OCI-M2 (cell line): ENCODE data around the gene TMEM208.

Source experiments
- DNase-seq: peaks from one replicate; lab custom pipeline; 2025; ENCODE audit not compliant: unreplicated experiment; lab: John Stamatoyannopoulos, UW

The TMEM208 gene

GRCh38 chr16:67234180-67234597 is 7.3 kb downstream of the TMEM208 start:
- DNase-seq, result no peak

GRCh38 chr16:67235816-67236562 is 9.1 kb downstream of the TMEM208 start:
- DNase-seq, result no peak

DNA sequence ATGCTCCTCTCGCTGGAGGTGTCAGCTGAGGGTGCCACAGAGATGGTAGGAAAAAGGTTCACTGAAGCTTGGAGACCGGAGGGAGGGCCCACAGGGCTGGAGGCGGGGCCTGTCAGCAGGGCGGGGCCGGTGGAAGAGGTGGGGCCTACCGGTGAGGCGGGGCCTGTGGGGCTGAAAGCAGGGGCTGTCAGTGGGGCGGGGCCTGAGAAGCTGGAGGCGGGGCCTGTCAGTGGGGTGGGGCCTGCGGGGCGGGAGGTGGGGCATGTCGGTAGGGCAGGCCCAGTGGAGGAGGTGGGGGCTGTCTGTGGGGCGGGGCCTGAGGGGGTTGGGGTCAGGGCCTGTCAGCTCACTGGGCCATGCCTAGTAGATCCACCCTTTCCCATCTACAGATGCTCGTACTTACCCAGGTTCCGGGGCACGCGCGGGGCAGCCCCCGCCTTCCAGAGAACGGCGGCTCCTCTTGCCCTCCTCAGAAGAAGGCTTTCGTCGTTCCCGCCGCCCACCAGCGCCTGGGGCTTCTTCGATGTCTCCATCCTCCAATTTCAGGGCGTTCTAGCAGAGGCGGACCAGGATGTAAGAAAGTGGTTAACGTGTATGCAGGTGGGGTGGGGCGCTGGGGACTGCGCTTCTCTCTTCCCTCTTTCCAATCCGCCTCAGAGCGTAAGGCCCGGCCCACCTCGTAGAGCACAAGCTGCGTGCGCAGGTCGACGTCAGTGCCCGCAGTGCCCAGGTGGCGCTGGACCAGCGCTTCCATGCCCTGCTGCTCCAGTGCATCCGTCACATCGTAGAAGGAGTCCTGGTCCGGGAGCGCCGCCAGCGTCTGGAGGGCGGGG is 9.8 kb downstream of the TMEM208 start:
- no peak for DNase-seq

DNA sequence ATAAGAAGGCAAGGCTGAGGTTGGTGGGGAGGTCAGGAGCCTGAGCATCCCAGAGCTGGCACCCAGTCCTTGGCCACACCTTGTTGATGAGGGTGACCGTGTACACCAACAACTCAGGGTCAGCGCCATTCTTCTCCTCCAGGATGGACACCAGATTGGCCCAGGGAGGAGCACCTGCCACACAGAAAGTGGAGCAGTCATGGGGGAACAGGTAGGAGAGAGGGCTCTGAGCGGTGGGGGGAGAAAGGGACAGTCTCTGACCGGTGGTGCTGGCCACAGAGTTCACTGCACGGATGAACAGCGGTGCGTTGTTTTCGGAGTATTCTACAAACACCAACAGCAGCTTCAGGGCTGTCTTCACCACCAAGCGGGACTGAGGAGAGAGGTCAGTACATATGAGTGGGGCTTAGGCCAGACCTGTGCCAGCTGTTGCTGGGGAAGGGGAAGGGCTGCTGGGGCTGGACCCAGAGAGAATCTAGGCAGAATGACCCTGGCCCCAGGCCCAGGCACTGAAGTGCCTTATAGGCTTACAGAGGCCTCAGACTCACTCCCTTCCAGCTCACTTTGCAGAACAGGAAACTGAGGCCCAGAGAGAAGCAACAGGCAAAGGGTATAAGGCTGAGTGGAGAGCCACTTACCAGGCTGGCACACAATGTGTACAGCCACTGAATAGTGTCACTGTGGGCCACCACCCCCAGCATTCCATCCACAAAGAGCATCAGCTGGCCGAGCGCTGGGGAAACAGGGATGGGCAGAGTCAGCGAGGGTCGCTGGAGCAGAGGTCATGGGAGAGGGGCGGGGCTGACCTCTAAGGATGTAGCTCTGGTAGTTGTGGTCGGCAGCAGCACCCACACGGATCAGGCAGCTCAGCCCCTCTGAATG is 10.7 kb downstream of the TMEM208 start:
- no peak for DNase-seq

DNA sequence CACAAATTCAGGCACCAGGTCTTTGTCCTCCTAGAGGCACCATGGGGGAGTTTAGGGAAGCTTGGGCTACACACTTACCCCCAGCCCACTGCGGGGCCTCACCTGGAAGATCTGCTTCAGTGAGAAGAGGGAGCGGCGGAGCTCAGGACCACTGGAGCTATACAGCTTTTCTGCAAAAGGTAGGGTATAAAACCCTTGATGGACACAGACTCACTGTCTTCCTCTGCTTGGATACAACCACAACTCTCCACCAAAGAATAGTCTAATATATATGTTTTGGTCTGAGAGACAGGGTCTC is 11.3 kb downstream of the TMEM208 start:
- no peak for DNase-seq

DNA sequence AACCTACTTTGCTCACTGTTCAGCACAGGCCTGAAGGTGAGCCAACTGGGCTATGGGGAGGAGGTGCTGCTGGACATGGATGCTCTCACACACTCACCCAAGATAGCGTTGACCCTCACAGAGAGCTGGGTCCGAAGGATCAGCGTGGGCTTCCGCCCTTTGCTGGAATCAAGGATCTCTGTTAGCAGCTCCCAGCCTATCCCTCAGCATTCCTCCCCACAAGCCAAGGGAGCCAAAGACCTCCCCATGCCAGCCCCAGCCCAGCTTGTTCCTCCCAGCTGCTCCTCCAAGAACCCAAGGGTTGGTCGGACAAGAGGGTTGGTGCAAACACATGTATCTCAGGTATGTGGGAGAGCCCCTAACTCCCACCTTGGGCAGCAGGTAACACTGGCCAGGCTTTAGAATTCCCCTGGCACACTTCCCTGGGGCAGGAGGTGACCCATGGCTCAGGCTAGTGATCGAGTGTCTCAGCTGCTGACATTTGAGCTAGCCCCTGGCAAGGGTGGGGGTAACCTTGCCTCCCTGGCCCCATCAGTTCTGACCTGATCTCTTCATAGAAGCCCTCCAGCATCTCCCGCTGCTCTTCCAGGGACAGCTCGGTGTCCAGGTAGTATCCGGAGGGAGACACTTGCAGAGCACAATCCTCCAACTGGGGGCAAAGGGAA is 12.0 kb downstream of the TMEM208 start:
- DNase-seq, result no peak

GRCh38 chr16:67240506-67240905 is 13.6 kb downstream of the TMEM208 start:
- no peak for DNase-seq

GRCh38 chr16:67241008-67241900 is 14.3 kb downstream of the TMEM208 start:
- DNase-seq, result no peak

GRCh38 chr16:67242138-67242730 is 15.3 kb downstream of the TMEM208 start:
- no peak for DNase-seq

GRCh38 chr16:67243481-67243880 is 16.6 kb downstream of the TMEM208 start:
- DNase-seq, result no peak

DNA sequence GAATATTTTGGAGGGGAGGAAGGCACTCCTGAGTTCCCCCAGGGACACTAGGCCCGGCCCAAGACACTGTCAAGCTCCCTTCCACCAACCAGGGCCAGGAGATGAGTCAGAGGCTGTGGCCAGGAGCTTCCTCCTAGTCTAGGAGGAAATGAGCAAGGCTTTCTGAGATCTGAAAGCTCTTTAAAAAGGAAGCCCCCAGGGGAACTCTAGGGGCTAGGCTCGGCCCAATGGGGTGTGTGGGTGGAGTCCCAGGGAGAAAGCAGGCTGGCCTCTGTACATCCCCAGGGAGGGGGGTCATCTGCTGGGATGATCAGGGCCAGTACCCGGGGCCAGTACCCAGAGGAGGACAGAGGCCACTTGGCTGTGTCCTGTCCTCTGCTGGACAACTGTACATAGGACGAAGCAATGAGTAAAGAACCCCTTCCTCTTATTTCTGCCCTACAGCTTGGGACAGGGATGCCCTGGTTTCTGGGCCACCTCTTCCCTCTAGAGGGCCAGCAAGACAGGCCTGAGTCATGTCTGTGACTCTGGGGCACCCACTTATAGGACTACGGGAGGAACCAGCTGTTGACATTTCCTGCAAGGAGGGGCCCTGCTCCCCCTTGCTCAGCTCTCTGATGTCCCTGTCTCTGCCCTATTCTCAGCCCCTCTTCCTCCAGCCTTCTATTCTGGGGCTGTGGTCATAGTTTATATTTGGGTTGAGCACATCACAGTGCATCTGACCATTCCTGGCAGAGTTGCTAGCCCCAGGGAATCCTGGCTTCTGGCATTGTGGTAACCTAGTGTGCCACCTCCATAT is 17.7 kb downstream of the TMEM208 start:
- no peak for DNase-seq

DNA sequence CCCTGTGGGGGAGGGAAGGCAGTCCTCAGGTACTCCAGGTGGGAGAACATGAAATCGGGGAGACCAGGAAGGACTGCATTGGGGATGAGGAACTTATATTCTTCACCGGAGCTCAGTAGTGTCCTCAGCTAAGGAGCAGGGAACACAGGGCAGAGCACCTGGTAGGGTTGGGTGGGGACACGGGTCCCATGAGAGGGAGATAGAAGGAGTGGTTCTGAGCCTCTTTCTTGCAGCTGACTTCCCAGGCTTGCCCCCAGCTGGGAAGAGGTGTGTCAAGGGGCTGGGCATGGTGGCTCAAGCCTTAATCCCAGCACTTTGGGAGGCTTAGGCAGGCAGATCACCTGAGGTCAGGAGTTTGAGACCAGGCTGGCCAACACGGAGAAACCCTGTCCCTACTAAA is 18.3 kb downstream of the TMEM208 start:
- DNase-seq, result no peak

- no peak for DNase-seq
Measured at GRCh38 chr16:67245674-67246080, 18.7 kb downstream of the TMEM208 start.

- DNase-seq, result no peak
Measured at GRCh38 chr16:67246081-67246755, 19.3 kb downstream of the TMEM208 start.

DNA sequence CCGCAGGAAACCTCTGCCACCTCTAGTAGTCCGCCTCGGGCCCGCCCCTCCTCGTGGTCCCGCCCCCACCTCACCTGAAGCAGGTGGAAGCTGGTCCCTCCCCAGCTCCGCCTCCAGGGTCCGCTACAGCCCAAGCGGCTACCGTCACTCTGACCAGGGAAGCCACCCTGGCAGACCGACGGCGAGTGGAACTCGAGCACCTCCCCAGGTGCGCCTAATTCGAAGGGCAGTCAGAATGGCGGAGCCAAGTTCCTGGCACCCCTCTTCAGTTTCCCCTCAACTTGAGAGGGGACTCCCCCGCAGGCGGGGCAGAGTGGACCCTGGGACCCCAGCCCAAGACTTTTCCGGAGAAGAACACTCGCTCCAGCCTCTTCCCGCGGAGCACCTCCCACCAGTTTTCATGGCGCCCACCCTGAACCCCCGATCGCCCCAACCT is 19.8 kb downstream of the TMEM208 start:
- no peak for DNase-seq

DNA sequence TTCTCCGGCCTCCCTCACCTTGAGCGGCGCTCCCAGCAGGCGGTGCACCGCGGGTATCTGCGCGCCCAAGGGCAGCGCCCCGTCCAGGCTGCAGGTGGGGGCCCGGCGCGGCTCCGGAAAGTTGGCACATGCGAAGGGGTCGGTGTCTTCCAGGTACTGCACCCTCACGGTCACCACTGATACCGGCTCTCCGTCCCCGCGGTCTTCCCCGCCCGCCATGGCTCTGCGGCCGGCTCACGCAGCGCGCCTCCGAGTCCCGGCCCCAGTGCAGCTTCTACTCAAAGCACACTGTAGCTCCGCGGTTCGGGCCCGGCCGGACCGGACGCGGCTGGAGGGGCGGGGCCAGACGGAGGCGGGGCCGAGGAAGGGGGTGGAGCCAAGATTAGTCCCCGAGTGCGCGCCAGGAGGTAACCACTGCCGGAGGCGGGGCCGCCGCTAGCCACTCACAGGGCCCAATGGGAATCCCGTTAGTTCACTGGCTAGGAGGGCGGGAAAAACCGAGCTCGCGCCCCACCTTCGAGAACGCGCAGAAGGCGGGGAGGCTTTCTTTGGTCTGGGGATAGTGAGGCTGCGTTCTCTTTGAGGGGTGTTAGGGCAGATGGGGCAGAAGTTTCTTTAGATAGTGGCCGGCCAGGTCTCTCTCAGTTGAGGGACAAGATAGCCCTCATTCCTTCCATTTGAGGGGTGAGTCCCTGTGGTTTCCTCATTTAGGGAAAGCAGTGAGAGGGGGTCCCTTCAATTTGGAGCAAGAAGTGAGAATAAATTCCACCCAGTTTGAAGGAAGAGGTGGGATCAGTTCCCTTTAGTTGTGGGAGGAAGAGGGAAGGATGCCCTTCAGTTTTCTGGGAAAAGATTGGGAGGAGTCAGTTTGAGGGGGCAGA is 20.5 kb downstream of the TMEM208 start, which contains the start of gene FHOD1:
FHOD1 (minus strand) TSS at position 290 of the 881 bp plus-strand sequence; CDS start at position 219, 71 bp downstream.
- peak; percentile 62 for DNase-seq

GRCh38 chr16:67248073-67248400 is 21.1 kb downstream of the TMEM208 start:
- no peak for DNase-seq
